GM18870 (cell line): ENCODE measurements around the gene REM1.

Experiments used
- ATAC-seq: cut with Tn5 transposase; IDR thresholded peaks from one replicate; pipeline ENCODE4 v1.9.1; 2021; ENCODE audit warnings: moderate library complexity; ENCODE audit not compliant: unreplicated experiment

The REM1 gene

GRCh38 chr20:31522731-31523130 lies 47.6 kb downstream of the REM1 start:
- ATAC-seq = no peak

DNA sequence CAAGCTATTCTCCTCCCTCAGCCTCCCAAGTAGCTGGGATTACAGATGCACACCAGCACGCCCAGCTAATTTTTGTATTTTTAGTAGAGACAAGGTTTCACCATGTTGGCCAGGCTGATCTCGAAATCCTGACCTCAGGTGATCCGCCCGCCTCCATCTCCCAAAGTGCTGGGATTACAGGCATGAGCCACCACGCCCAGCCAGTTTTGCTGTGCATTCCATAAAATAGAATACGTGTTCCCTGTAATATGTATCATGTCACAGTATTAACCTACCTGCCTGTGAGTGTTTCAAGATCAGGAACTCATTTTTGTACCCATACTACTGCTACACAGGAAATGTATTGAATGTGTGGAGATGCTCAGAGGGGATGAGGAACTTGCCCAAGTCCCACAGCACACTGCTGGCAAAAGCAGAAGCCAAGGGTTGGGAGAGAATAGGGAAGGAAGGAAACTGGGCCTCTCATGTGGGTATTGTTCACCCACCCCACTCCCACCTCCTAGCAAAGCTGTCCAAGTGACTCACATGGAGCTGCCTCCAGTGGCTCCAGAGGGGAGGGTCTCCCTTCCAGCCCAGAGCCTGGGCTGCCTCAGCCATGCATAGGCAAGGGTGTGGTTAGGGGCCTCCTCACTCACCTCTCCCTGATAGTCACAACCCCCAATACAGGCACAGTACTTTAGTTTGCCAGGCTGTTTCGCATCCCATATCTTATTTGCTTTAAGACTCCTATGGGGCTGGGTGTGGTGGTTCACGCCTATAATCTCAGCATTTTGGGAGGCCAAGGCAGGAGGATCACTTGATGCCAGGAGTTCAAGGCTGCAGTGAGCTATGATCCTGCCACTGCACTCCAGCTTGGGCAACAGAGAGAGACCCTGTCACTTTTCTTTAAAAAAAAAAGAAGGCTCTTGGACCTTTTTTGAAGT lies 48.5 kb downstream of the REM1 start:
- ATAC-seq = no peak

DNA sequence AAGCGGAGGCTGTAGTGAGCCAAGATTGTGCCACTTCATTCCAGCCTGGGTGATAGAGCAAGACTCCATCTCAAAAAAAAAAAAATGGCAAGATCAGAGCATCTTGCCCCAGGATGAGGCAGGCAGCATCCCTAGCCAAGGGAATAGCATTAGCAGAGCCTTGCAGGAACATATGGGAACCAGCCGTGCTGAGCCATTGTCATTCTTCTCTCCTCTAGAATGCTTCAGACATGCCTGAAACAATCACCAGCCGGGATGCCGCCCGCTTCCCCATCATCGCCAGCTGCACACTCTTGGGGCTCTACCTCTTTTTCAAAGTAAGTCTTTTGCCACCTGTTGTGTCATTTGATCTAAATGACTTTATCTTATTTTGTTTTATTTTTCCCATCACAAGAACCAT lies 52.2 kb downstream of the REM1 start:
- ATAC-seq = no peak
